MCF 10A (cell line): Measurements from ENCODE around the gene MTTP. TPM values are rescaled to one million over a fixed set of nuclear protein-coding genes. Genes with fewer than 3 reads are reported as not detected.

Source experiments
- BruUV-seq: library from RNA; stranded (reverse); fragments of 400-500 nt; replicated peaks from 2 replicates; lab custom pipeline; 2021; lab: Mats Ljungman, UMichigan
- CTCF ChIA-PET: fragments of 300-600 bp; sonication (Branson Sonifier 250); formaldehyde crosslinking; extraction: SDS; loops from one replicate; lab custom pipeline; 2021; ENCODE audit warnings: antibody characterized with exemption, inconsistent platforms; lab: Yijun Ruan, JAX
- POLR2A ChIA-PET: fragments of 300-600, 350-650 bp; sonication (Branson Sonifier 250); formaldehyde crosslinking; extraction: SDS; loops from one replicate; lab custom pipeline; 2020; ENCODE audit warnings: antibody characterized with exemption, inconsistent platforms; lab: Yijun Ruan, JAX
- DNase-seq: peaks from one replicate; pipeline ENCODE4 v3.0.0-alpha.2; 2018; ENCODE audit not compliant: unreplicated experiment
- H3K27ac Mint-ChIP-seq: one replicate; pipeline ENCODE4 v1.8.0; 2022; ENCODE audit warnings: mild to moderate bottlenecking, low read depth, mixed read lengths; ENCODE audit not compliant: unreplicated experiment
- H3K27me3 Mint-ChIP-seq: one replicate; pipeline ENCODE4 v1.8.0; 2022; ENCODE audit warnings: mixed read lengths; ENCODE audit not compliant: insufficient read depth, unreplicated experiment
- H3K36me3 Mint-ChIP-seq: one replicate; pipeline ENCODE4 v1.8.0; 2022; ENCODE audit warnings: mild to moderate bottlenecking, moderate library complexity, mixed read lengths; ENCODE audit not compliant: insufficient read depth, unreplicated experiment
- H3K4me1 Mint-ChIP-seq: one replicate; pipeline ENCODE4 v1.8.0; 2022; ENCODE audit warnings: mixed read lengths; ENCODE audit not compliant: insufficient read depth, unreplicated experiment
- H3K4me3 Mint-ChIP-seq: one replicate; pipeline ENCODE4 v1.8.0; 2022; ENCODE audit warnings: mild to moderate bottlenecking, moderate library complexity, mixed read lengths; ENCODE audit not compliant: unreplicated experiment
- H3K9me3 Mint-ChIP-seq: one replicate; pipeline ENCODE4 v1.8.0; 2022; ENCODE audit warnings: mixed read lengths; ENCODE audit not compliant: unreplicated experiment
- intact Hi-C: fragments of 100-400 bp; cut with micrococcal nuclease; formaldehyde crosslinking; loops from 2 replicates; pipeline ENCODE4 v1.14.1; 2022
- total RNA-seq: library from RNA; stranded (reverse); gene quantifications from 2 replicates; pipeline ENCODE4 v1.2.3, GENCODE V29; 2022
- TF ChIP-seq, protein P1 (sequence below): fragments of 200-600 bp; IDR thresholded peaks from one replicate; pipeline ENCODE4 v1.8.0; 2022; ENCODE audit warnings: antibody characterized with exemption, mild to moderate bottlenecking; ENCODE audit not compliant: unreplicated experiment

MTTP gene
- total RNA-seq, 1 experiment from 2014 or later: 0.51 TPM

GRCh38 chr4:99585516-99585915 lies 10.9 kb downstream of the MTTP start:
- CTCF ChIA-PET: no interaction called here
- Mint-ChIP-seq H3K27ac (no peak overlapping the region), H3K36me3 (no peaks in the 10 kb centered on the region)

GRCh38 chr4:99586322-99586721 lies 11.7 kb downstream of the MTTP start:
- Mint-ChIP-seq H3K4me1 (no peaks in the 10 kb centered on the region), H3K36me3 (no peaks in the 10 kb centered on the region), H3K4me3 (no peak overlapping the region), H3K9me3 (no peaks in the 10 kb centered on the region), H3K27ac (no peak overlapping the region), H3K27me3 (peaks cover 36% of the 10 kb centered on the region)
- TF ChIP-seq, protein P1, sequence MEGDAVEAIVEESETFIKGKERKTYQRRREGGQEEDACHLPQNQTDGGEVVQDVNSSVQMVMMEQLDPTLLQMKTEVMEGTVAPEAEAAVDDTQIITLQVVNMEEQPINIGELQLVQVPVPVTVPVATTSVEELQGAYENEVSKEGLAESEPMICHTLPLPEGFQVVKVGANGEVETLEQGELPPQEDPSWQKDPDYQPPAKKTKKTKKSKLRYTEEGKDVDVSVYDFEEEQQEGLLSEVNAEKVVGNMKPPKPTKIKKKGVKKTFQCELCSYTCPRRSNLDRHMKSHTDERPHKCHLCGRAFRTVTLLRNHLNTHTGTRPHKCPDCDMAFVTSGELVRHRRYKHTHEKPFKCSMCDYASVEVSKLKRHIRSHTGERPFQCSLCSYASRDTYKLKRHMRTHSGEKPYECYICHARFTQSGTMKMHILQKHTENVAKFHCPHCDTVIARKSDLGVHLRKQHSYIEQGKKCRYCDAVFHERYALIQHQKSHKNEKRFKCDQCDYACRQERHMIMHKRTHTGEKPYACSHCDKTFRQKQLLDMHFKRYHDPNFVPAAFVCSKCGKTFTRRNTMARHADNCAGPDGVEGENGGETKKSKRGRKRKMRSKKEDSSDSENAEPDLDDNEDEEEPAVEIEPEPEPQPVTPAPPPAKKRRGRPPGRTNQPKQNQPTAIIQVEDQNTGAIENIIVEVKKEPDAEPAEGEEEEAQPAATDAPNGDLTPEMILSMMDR: no peak
- intact Hi-C loops: no loop called here
- CTCF ChIA-PET: no interaction called here
- POLR2A ChIA-PET: no interaction called here
- no TSS peak for BruUV-seq
- no peak for DNase-seq

More at GRCh38 chr4:99585516-99585915, 10.9 kb downstream of the MTTP start:
- intact Hi-C loops: no loop called here
- Mint-ChIP-seq H3K4me3 (no peak overlapping the region), H3K27me3 (peaks cover 37% of the 10 kb centered on the region), H3K4me1 (no peaks in the 10 kb centered on the region), H3K9me3 (no peaks in the 10 kb centered on the region)
- DNase-seq: no peak
- no TSS peak for BruUV-seq
- POLR2A ChIA-PET: interaction anchor here (0.6 kb wide), 1 partner anchor 11 kb away, joined by 3 read pairs; no protein-coding TSS in a partner anchor
- TF ChIP-seq, protein P1: no peak

GRCh38 chr4:99586797-99587196 lies 12.2 kb downstream of the MTTP start:
- DNase-seq: no peak
- H3K4me3 Mint-ChIP-seq: no peak overlapping the region
- H3K9me3 Mint-ChIP-seq: no peaks in the 10 kb centered on the region
- intact Hi-C loops: no loop called here
- H3K4me1 Mint-ChIP-seq: no peaks in the 10 kb centered on the region
- TF ChIP-seq, protein P1: no peak
- ChIA-PET CTCF (no interaction called here), POLR2A (no interaction called here)
- peaks cover 31% of the 10 kb centered on the region for H3K27me3 Mint-ChIP-seq
- H3K27ac Mint-ChIP-seq: no peak overlapping the region
- H3K36me3 Mint-ChIP-seq: no peaks in the 10 kb centered on the region
- BruUV-seq: no TSS peak

DNA sequence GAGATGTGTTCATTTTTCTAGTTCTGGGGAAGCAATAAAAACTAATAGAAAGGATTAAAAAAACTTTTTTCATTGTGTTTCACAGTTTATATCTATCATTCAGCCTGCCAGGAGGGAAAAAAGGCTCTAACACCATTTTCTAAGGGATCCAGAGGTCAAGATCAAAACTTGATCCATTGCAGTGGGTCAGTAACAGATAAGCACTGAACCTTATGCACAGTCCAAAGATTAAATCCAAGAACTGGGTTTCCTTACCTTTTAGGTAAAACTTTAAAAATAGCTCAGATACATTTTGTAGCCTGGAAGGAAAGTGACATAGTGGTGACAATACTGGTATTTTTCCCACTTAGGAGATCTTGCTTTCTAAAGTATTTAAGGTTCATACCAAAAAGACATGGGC lies 12.7 kb downstream of the MTTP start:
- intact Hi-C loops: no loop called here
- H3K27ac Mint-ChIP-seq: no peak overlapping the region
- peaks cover 26% of the 10 kb centered on the region for H3K27me3 Mint-ChIP-seq
- H3K4me1 Mint-ChIP-seq: no peaks in the 10 kb centered on the region
- TF ChIP-seq, protein P1: no peak
- H3K4me3 Mint-ChIP-seq: no peak overlapping the region
- BruUV-seq: no TSS peak
- no peak for DNase-seq
- ChIA-PET CTCF (interaction anchor here (0.7 kb wide), 1 partner anchor 220 kb away, joined by 3 read pairs; no protein-coding TSS in a partner anchor), POLR2A (no interaction called here)
- H3K9me3 Mint-ChIP-seq: no peaks in the 10 kb centered on the region
- no peaks in the 10 kb centered on the region for H3K36me3 Mint-ChIP-seq
